H1 (cell line): ENCODE results near the gene MYH16. TPM values are rescaled to one million over a fixed set of nuclear protein-coding genes. Genes with fewer than 3 reads are reported as not detected.

Experiments
- CEBPB ChIP-seq: IDR thresholded peaks from 2 replicates; pipeline ENCODE4 v1.6.1; 2012; ENCODE audit warnings: low read depth, low read length
- EP300 ChIP-seq, 2 experiments: IDR thresholded peaks; 1 replicate in 1 of 2; 2 replicates in 1 of 2; pipeline ENCODE4 v1.6.1; 2011 to 2012; ENCODE audit warnings: low read depth in 2 of 2, low read length in 2 of 2, mild to moderate bottlenecking in 2 of 2, borderline replicate concordance in 1 of 2, inconsistent platforms in 1 of 2, moderate library complexity in 1 of 2
- HDAC2 ChIP-seq, 2 experiments: fragments of 300-600 bp in 1 of 2; sonication (generic) in 1 of 2; IDR thresholded peaks; 2 replicates each; pipeline ENCODE4 v1.6.1; 2011 to 2012; ENCODE audit warnings: low read depth in 2 of 2, low read length in 2 of 2, mild to moderate bottlenecking in 2 of 2, moderate library complexity in 2 of 2, borderline replicate concordance in 1 of 2, inconsistent platforms in 1 of 2
- POU5F1 ChIP-seq: IDR thresholded peaks from 2 replicates; pipeline ENCODE4 v1.6.1; 2011; ENCODE audit warnings: low read depth, mild to moderate bottlenecking, low read length, moderate library complexity
- SAP30 ChIP-seq: fragments of 300-600 bp; sonication (generic); IDR thresholded peaks from 2 replicates; pipeline ENCODE4 v1.7.1; 2012; ENCODE audit warnings: low read length, moderate library complexity, mild to moderate bottlenecking, inconsistent platforms; ENCODE audit not compliant: insufficient read depth, insufficient replicate concordance
- SIN3A ChIP-seq, 2 experiments: IDR thresholded peaks in 1 of 2; conservative IDR thresholded peaks in 1 of 2; 2 replicates each; pipeline ENCODE4 v1.6.1; 2011 to 2012; ENCODE audit warnings: low read length in 2 of 2, improper control_type of control experiment in 1 of 2, low read depth in 1 of 2, mild to moderate bottlenecking in 1 of 2
- SP1 ChIP-seq: IDR thresholded peaks from 2 replicates; pipeline ENCODE4 v1.6.1; 2011; ENCODE audit warnings: low read depth, low read length
- SUZ12 ChIP-seq: fragments of 200-600 bp; sonication (generic); IDR thresholded peaks from 2 replicates; pipeline ENCODE4 v1.6.1; 2012; ENCODE audit warnings: mild to moderate bottlenecking, inconsistent platforms, low read length, moderate library complexity, mixed read lengths
- TAF1 ChIP-seq: IDR thresholded peaks from 2 replicates; pipeline ENCODE4 v1.6.1; 2011; ENCODE audit warnings: mild to moderate bottlenecking, low read depth, low read length
- TCF12 ChIP-seq: IDR thresholded peaks from 2 replicates; pipeline ENCODE4 v1.6.1; 2011; ENCODE audit warnings: low read depth, mild to moderate bottlenecking, low read length
- polyA plus RNA-seq, 7 experiments: library from polyadenylated mRNA; depleted of rRNA in 3 of 7; stranded (reverse) in 5 of 7; unstranded in 2 of 7; fragments of >200 nt in 5 of 7; fragments of 200-250 nt in 2 of 7; gene quantifications; 1 replicate in 5 of 7; 2 replicates in 1 of 7; 4 replicates in 1 of 7; pipeline versions ENCODE4 v1.2.1 to v1.2.3, GENCODE V29; 2011 to 2013; ENCODE audit warnings: missing spikeins in 2 of 7, mixed read lengths in 2 of 7
- total RNA-seq: library from RNA; stranded (reverse); fragmentation: NEBNext Ultra II Directional; extraction: Animal tissue kit (Norgen Biotek cat#: 25700); gene quantifications from 2 replicates; pipeline ENCODE4 v1.2.1, GENCODE V29; 2021
- TF ChIP-seq, protein P1 (sequence below): fragments of 300-600 bp; sonication (generic); IDR thresholded peaks from 2 replicates; pipeline ENCODE4 v1.7.1; 2012; ENCODE audit warnings: low read length, moderate library complexity, mild to moderate bottlenecking, inconsistent platforms; ENCODE audit not compliant: insufficient replicate concordance

Gene MYH16
- total and polyA plus RNA-seq, 2 of the 8 experiments (the other 6 are each of a cell fraction or from before 2014, with no cell fraction given) = not detected

DNA sequence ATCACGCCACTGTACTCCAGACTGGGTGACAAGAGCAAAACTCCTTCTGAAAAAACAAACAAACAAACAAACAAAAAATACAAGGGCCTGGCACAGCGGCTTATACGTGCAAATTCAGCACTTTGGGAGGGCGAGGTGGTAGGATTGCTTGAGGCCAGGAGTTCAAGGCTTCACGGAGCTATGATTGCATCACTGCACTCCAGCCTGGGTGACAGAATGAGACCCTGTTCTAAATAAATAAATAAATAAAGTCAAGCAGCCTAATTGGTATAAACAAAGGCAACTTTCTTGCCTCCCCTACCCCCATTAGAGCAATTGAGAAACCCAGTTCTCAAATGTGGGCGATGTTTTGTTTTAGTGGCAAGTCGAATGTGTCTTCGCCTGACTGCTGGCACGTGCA lies 38.5 kb upstream of the MYH16 start (continued):
- TF ChIP-seq, protein P1, sequence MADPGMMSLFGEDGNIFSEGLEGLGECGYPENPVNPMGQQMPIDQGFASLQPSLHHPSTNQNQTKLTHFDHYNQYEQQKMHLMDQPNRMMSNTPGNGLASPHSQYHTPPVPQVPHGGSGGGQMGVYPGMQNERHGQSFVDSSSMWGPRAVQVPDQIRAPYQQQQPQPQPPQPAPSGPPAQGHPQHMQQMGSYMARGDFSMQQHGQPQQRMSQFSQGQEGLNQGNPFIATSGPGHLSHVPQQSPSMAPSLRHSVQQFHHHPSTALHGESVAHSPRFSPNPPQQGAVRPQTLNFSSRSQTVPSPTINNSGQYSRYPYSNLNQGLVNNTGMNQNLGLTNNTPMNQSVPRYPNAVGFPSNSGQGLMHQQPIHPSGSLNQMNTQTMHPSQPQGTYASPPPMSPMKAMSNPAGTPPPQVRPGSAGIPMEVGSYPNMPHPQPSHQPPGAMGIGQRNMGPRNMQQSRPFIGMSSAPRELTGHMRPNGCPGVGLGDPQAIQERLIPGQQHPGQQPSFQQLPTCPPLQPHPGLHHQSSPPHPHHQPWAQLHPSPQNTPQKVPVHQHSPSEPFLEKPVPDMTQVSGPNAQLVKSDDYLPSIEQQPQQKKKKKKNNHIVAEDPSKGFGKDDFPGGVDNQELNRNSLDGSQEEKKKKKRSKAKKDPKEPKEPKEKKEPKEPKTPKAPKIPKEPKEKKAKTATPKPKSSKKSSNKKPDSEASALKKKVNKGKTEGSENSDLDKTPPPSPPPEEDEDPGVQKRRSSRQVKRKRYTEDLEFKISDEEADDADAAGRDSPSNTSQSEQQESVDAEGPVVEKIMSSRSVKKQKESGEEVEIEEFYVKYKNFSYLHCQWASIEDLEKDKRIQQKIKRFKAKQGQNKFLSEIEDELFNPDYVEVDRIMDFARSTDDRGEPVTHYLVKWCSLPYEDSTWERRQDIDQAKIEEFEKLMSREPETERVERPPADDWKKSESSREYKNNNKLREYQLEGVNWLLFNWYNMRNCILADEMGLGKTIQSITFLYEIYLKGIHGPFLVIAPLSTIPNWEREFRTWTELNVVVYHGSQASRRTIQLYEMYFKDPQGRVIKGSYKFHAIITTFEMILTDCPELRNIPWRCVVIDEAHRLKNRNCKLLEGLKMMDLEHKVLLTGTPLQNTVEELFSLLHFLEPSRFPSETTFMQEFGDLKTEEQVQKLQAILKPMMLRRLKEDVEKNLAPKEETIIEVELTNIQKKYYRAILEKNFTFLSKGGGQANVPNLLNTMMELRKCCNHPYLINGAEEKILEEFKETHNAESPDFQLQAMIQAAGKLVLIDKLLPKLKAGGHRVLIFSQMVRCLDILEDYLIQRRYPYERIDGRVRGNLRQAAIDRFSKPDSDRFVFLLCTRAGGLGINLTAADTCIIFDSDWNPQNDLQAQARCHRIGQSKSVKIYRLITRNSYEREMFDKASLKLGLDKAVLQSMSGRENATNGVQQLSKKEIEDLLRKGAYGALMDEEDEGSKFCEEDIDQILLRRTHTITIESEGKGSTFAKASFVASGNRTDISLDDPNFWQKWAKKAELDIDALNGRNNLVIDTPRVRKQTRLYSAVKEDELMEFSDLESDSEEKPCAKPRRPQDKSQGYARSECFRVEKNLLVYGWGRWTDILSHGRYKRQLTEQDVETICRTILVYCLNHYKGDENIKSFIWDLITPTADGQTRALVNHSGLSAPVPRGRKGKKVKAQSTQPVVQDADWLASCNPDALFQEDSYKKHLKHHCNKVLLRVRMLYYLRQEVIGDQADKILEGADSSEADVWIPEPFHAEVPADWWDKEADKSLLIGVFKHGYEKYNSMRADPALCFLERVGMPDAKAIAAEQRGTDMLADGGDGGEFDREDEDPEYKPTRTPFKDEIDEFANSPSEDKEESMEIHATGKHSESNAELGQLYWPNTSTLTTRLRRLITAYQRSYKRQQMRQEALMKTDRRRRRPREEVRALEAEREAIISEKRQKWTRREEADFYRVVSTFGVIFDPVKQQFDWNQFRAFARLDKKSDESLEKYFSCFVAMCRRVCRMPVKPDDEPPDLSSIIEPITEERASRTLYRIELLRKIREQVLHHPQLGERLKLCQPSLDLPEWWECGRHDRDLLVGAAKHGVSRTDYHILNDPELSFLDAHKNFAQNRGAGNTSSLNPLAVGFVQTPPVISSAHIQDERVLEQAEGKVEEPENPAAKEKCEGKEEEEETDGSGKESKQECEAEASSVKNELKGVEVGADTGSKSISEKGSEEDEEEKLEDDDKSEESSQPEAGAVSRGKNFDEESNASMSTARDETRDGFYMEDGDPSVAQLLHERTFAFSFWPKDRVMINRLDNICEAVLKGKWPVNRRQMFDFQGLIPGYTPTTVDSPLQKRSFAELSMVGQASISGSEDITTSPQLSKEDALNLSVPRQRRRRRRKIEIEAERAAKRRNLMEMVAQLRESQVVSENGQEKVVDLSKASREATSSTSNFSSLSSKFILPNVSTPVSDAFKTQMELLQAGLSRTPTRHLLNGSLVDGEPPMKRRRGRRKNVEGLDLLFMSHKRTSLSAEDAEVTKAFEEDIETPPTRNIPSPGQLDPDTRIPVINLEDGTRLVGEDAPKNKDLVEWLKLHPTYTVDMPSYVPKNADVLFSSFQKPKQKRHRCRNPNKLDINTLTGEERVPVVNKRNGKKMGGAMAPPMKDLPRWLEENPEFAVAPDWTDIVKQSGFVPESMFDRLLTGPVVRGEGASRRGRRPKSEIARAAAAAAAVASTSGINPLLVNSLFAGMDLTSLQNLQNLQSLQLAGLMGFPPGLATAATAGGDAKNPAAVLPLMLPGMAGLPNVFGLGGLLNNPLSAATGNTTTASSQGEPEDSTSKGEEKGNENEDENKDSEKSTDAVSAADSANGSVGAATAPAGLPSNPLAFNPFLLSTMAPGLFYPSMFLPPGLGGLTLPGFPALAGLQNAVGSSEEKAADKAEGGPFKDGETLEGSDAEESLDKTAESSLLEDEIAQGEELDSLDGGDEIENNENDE = no peak
- TF ChIP-seq CEBPB = no peak
- no peak for TF ChIP-seq SUZ12
- TF ChIP-seq TCF12 = no peak
- TF ChIP-seq SAP30 = no peak
- no peak for TF ChIP-seq TAF1
- no peak for TF ChIP-seq EP300 (IDR thresholded peaks at IDR 0.05; ENCODE audit: borderline replicate concordance in 1 of 2, low read depth in 2 of 2, low read length in 2 of 2)
- no peak for TF ChIP-seq SIN3A (conservative IDR thresholded peaks at IDR 0.05 in 1 of 2, IDR thresholded peaks at IDR 0.05 in 1 of 2; ENCODE audit: low read depth in 1 of 2, low read length in 2 of 2)
- no peak for TF ChIP-seq SP1
- no peak for TF ChIP-seq POU5F1
- no peak for TF ChIP-seq HDAC2 (IDR thresholded peaks at IDR 0.05; ENCODE audit: borderline replicate concordance in 1 of 2, low read depth in 2 of 2, low read length in 2 of 2)
